ENCODE data around the gene GEMIN2.
"Not testable (repeated sequence)": the region's sequence is repeated elsewhere in the genome, so short reads cannot be mapped to it uniquely, and the experiment has no call there.

GEMIN2 gene

DNA sequence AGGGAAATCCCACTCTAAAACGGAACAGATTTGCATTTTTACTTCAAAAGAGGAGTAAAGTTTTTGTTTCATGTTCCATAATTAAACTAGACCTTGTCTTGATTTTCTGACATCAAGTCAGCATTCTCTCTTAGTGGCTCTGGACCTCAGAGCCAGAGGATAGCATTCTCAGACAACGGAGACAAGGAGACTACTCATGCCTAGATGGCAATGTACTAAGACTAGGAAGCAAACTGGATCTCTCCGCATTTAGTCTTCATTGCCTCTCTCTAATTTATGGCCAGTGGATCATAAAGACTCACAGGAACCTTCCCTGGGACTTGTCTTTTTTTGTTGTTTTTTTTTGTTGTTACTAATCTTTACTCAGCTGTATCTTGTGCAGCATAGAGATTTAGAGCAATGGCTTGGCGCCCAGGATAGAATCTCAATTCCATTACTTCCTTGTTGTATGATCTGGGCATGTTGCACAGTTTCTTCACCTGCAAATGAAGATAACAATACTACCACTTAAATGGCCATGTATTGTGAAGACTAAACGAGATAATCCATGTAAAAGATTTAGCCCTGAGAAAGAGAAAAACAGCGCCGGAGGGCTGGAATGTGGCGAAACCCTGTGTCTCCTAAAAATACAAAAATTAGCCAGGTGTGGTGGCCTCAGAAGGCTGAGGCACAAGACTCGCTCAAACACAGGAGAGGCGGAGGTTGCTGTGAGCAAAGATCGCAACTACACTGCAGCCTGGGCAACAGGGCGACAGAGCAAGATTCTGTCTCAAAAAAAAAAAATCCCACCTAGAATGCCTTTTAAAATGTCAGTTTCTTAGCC is 4.0 kb upstream of the GEMIN2 start:
- no peak for DNase-seq (ENCODE audit: low read depth, low spot score)

DNA sequence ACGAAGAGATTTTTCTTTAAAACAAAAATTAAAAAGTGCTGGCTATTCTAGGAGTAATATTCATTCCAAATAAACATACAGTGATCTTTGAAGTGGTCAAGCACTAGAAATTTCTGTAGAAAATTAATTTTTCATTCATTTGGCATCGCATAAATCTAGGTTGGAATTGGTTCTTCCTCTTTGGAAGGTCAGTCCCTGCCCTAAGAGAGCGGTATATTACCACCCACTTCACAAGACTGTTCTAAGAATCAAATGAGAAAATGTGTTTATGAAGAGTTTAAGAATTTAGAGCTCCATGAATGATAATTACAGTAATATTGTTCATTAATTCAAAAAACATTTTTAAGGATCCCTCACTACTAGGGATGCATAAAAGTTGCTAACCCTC is 444 bp upstream of the GEMIN2 start:
- DNase-seq (ENCODE audit: low read depth, low spot score), result no peak

- no peak for DNase-seq (ENCODE audit: low read depth, low spot score)
Measured at GRCh38 chr14:39122330-39123138, 8.4 kb downstream of the GEMIN2 start.

DNA sequence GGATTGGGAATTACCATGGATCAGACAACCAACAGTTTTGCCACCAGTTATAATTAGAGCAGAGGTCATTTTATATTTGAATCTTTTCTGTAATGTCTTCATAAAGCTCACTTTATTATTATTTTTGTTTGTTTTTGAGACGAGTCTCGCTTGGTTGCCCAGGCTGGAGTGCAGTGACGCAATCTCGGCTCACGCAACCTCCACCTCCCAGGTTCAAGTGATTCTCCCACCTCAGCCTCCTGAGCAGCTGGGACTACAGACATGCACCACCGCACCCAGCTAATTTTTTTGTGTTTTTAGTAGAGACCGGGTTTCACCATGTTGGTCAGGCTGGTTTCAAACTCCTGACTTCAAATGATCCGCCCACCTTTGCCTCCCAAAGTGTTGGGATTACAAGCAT is 23.7 kb downstream of the GEMIN2 start:
- not testable (repeated sequence) for DNase-seq (ENCODE audit: low read depth, low spot score)

GRCh38 chr14:39138440-39138839 is 24.3 kb downstream of the GEMIN2 start:
- DNase-seq (ENCODE audit: low read depth, low spot score), result no peak

DNA sequence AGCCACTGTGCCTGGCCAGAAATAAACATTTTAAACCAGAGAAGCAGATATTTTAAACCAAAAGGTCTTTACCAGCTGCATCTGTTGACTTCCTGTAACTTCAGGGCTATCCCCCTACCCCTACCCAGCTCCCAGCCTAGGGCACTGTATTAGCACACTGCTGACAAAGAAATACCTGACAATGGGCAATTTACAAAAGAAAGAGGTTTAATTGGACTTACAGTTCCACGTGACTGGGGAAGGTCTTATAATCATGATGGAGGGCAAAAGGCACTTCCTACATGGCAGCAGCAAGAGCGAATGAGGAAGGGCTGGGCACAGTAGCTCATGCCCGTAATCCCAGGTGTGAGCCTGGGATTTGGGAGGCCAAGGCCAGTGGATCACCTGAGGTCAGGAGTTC is 26.0 kb downstream of the GEMIN2 start:
- peak; percentile 64 for DNase-seq (ENCODE audit: low read depth, low spot score)

DNA sequence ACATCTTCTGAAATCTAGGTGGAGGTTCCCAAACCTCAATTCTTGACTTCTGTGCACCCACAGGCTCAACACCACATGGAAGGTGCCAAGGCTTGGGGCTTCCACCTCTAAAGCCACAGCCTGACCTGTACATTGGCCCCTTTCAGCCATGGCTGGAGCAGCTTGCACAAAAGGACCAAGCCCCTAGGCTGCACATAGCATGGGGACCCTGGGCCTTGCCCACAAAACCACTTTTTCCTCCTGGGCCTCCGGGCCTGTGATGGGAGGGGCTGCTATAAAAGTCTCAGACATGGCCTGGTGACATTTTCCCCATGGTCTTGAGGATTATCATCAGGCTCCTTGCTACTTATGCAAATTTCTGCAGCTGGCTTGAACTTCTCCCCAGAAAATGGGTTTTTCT is 27.5 kb downstream of the GEMIN2 start:
- DNase-seq (ENCODE audit: low read depth, low spot score), result not testable (repeated sequence)

GRCh38 chr14:39143226-39143625 is 29.1 kb downstream of the GEMIN2 start:
- DNase-seq (ENCODE audit: low read depth, low spot score), result not testable (repeated sequence)

GRCh38 chr14:39145266-39145966 is 31.3 kb downstream of the GEMIN2 start:
- no peak for DNase-seq (ENCODE audit: low read depth, low spot score)

DNA sequence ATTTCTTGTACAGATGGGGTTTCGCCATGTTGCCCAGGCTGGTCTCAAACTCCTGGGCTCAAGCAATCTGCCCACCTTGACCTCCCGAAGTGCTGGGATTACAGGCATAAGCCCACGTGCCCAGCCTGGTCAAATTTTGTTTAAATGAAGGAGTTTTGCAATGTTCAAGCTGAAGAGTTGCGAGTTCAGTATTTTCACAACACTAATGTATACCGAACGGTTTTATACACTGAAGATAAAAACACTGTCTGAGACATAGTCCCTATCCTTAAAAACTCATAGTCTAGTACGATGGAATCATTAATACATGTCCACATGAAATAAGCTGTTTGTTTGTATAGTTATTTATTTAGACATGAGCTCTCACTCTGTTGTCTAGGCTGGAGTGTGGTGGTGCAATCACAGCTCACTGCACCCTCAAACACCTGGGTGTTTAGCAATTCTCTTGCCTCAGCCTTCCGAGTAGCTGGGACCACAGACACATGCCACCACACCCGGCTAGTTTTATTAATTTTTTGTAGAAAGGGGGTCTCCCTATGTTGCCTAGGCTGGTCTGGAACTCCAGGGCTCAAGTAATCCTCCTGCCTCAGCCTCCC is 40.6 kb downstream of the GEMIN2 start:
- DNase-seq (ENCODE audit: low read depth, low spot score), result no peak

DNA sequence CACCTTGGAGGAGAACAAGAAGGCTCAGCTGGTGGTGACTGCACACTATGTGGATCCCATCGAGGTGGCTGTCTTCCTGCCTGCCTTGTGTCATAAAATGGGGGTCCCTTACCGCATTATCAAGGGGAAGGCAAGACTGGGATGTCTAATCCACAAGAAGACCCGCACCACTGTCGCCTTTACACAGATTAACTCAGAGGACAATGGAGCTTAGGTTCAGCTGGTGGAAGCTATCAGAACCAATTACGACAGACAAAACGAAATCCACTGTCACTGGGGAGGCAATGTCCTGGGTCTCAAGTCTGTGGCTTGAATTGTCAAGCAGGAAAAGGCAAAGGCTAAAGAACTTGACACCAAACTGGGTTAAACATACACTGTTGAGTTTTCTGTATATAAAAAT is 43.4 kb downstream of the GEMIN2 start:
- no peak for DNase-seq (ENCODE audit: low read depth, low spot score)

- no peak for DNase-seq (ENCODE audit: low read depth, low spot score)
Measured at GRCh38 chr14:39158222-39158858, 44.2 kb downstream of the GEMIN2 start.

GRCh38 chr14:39160494-39160893 is 46.4 kb downstream of the GEMIN2 start:
- DNase-seq (ENCODE audit: low read depth, low spot score), result no peak

DNA sequence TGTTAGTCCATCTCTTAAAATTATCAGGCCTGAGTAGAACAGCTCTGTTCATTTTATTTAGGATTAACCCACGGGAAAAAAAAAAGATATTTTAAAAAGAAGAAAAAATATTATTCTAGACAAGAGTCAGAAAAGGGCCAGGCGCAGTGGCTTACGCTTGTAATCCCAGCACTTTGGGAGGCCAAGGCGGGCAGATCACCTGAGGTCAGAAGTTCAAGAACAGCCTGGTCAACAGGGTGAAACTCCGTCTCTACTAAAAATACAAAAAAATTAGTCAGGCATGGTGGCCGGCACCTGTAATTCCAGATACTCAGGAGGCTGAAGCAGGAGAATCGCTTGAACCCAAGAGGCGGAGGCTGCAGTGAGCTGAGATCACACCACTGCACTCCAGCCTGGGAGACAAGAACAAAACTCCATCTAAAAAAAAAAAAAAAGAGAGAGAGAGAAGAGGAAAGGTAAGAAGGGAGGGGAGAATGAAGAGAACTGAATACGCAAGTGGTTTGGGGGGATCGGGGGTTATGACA is 53.7 kb downstream of the GEMIN2 start:
- DNase-seq (ENCODE audit: low read depth, low spot score), result not testable (repeated sequence)

- DNase-seq (ENCODE audit: low read depth, low spot score), result no peak
Measured at GRCh38 chr14:39168591-39168990, 54.5 kb downstream of the GEMIN2 start.

- DNase-seq (ENCODE audit: low read depth, low spot score), result no peak
Measured at GRCh38 chr14:39169541-39169900, 55.4 kb downstream of the GEMIN2 start.

GRCh38 chr14:39173198-39173597 is 59.1 kb downstream of the GEMIN2 start:
- DNase-seq (ENCODE audit: low read depth, low spot score), result no peak

DNA sequence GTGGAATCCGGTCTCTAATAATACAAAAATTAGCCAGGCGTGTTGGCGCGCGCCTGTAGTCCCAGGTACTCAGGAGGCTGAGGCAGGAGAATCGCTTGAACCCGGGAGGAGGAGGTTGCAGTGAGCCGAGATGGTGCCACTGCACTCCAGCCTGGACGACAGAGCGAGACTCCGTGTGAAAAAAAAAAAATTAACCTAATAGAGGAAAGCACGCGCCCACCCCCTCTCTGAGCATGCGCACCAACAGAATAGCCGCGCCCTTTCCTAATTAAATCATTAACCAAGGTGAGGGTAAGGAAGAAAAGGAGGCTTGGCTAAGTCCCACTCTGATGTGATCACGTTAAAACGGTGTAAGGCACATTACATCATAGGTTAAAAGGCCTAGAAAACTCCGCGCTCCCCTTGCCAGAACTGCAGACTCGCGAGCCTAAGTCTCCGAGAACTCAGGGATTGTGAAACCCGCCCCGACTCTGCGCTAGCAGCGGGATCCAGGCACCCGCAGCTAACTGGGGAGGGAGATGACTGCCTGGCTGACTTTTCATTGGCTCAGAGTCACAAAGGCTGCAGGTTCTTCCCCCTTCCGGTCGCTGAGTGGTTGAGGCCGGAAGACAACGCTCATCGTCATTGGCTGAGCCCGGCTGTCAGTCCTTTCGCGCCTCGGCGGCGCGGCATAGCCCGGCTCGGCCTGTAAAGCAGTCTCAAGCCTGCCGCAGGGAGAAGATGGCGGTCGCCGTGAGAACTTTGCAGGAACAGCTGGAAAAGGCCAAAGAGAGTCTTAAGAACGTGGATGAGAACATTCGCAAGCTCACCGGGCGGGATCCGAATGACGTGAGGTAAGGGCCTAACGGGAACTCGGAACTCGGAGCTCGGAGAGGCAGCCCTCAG is 60.7 kb downstream of the GEMIN2 start, which contains the start of gene PNN:
Gene PNN (plus strand): TSS at position 695 of the 885 bp plus-strand sequence. CDS start 26 bp downstream, at position 721.
- DNase-seq (ENCODE audit: low read depth, low spot score), result peak; percentile 100

DNA sequence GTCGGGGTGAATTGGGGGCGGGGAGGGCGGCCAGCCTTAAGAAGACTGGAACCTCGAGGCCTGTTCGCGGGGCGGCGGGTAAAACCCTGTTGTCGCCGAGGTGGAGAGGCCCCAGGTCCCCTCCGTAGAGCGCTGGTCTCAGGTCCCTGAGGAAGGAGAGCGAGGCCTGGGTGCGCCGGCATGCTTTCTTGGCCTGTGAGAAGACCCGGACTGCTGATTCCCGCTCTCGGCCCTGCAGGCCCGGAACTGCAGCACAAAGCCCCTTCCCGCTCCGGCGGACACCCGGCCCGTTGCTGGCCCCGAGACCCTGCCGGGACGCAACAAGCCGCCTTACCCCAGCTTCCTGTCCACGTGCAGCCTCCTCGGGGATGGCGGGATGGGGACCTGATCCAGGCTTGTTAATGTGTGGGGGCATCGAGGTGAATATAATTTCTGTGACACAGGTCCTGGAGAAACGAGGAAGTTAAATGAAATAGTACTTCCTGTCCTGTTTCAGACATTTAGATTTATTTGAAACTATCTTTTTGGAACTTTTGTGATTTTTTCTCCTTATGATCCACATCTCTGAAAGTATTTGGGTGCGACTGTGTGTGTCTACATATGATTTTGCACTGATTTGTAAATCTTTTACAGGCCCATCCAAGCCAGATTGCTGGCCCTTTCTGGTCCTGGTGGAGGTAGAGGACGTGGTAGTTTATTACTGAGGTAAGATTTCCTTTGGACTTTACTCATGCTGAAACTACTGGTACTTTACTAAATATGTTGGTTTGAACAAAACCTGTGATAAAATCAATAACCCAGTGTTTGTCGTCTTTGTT is 61.5 kb downstream of the GEMIN2 start:
- DNase-seq (ENCODE audit: low read depth, low spot score), result peak; percentile 65
